Karpas-422 (cell line): ENCODE results near the gene GCFC2. TPM values are rescaled to one million over a fixed set of nuclear protein-coding genes. Genes with fewer than 3 reads are reported as not detected.
"Not testable (repeated sequence)": the region's sequence is repeated elsewhere in the genome, so short reads cannot be mapped to it uniquely, and the experiment has no call there.

Experiments used
- DNase-seq: peaks from one replicate; pipeline ENCODE4 v3.0.0-alpha.2; 2015
- H2AFZ ChIP-seq: fragments of 200-600 bp; sonication (generic); 2 replicates; pipeline ENCODE4 v1.6.1; 2014; ENCODE audit warnings: antibody characterized with exemption, low read length, mixed read lengths
- H3K27ac ChIP-seq: fragments of 200-600 bp; sonication (generic); 2 replicates; pipeline ENCODE4 v1.5.1; 2014; ENCODE audit warnings: mild to moderate bottlenecking, low read length, moderate library complexity
- H3K27me3 ChIP-seq: fragments of 200-600 bp; sonication (generic); 2 replicates; pipeline ENCODE4 v1.6.1; 2014; ENCODE audit warnings: low read length, mixed read lengths
- H3K36me3 ChIP-seq: fragments of 200-600 bp; sonication (generic); 2 replicates; pipeline ENCODE4 v1.6.1; 2014; ENCODE audit warnings: low read length, mixed read lengths; ENCODE audit not compliant: insufficient read depth
- H3K4me1 ChIP-seq: fragments of 200-600 bp; sonication (generic); 2 replicates; pipeline ENCODE4 v1.6.1; 2014; ENCODE audit warnings: mild to moderate bottlenecking, low read length, mixed read lengths
- H3K4me2 ChIP-seq: fragments of 200-600 bp; sonication (generic); 2 replicates; pipeline ENCODE4 v1.6.1; 2014; ENCODE audit warnings: low read length, low read depth, mild to moderate bottlenecking; ENCODE audit not compliant: poor library complexity, severe bottlenecking
- H3K4me3 ChIP-seq: fragments of 200-600 bp; sonication (generic); 2 replicates; pipeline ENCODE4 v1.5.1; 2014; ENCODE audit warnings: mild to moderate bottlenecking, antibody characterized with exemption, low read length, mixed read lengths
- H3K79me2 ChIP-seq: fragments of 200-600 bp; sonication (generic); 2 replicates; pipeline ENCODE4 v1.6.1; 2014; ENCODE audit warnings: mild to moderate bottlenecking, low read length, mixed read lengths
- H3K9ac ChIP-seq: fragments of 200-600 bp; sonication (generic); 2 replicates; pipeline ENCODE4 v1.6.0; 2014; ENCODE audit warnings: low read length
- H3K9me2 ChIP-seq: fragments of 200-600 bp; sonication (generic), shearing (Covaris generic); replicated peaks from 2 replicates; pipeline ENCODE4 v1.6.0; 2014; ENCODE audit warnings: mild to moderate bottlenecking, low read length, moderate library complexity; ENCODE audit not compliant: insufficient read depth
- H3K9me3 ChIP-seq: fragments of 300-700, 200-600 bp; sonication (generic); 2 replicates; pipeline ENCODE4 v1.6.1; 2014; ENCODE audit warnings: low read length, mixed read lengths
- H4K20me1 ChIP-seq: fragments of 200-600 bp; sonication (generic); 2 replicates; pipeline ENCODE4 v1.6.1; 2014; ENCODE audit warnings: mild to moderate bottlenecking, antibody characterized with exemption, low read length, low read depth; ENCODE audit not compliant: insufficient read depth
- total RNA-seq: library from RNA; depleted of rRNA; stranded (reverse); fragments of >200 nt; shearing (Covaris generic); gene quantifications from 2 replicates; pipeline ENCODE4 v1.2.3, GENCODE V29; 2014; ENCODE audit warnings: low replicate concordance

The GCFC2 gene
- total RNA-seq, 1 experiment from 2014 or later: 108 TPM

- DNase-seq: peak; percentile 75
- no peak overlapping the region for H3K4me3 ChIP-seq
- no peak overlapping the region for H2AFZ ChIP-seq
- no peak overlapping the region for H3K9ac ChIP-seq
- H3K36me3 ChIP-seq: peaks cover 71% of the 10 kb centered on the region
- peak overlapping the region; percentile 64 for H3K27ac ChIP-seq
- peak overlapping the region; percentile 29 for H3K4me2 ChIP-seq
- peaks cover 52% of the 10 kb centered on the region for H3K4me1 ChIP-seq
- peaks cover 67% of the 10 kb centered on the region for H3K79me2 ChIP-seq
- H3K9me3 ChIP-seq: no peaks in the 10 kb centered on the region
- no peaks in the 10 kb centered on the region for H3K9me2 ChIP-seq
- no peaks in the 10 kb centered on the region for H3K27me3 ChIP-seq
- H4K20me1 ChIP-seq: no peaks in the 10 kb centered on the region
These were observed 7.0 kb downstream of the GCFC2 start for GRCh38 chr2:75703589-75704287.

GRCh38 chr2:75702593-75702992, 8.1 kb downstream of the GCFC2 start:
- H3K9me2 ChIP-seq: no peaks in the 10 kb centered on the region
- no peak overlapping the region for H2AFZ ChIP-seq
- H3K9me3 ChIP-seq: no peaks in the 10 kb centered on the region
- no peak overlapping the region for H3K4me2 ChIP-seq
- peaks cover 42% of the 10 kb centered on the region for H3K4me1 ChIP-seq
- no peak overlapping the region for H3K4me3 ChIP-seq
- peaks cover 82% of the 10 kb centered on the region for H3K36me3 ChIP-seq
- H3K27me3 ChIP-seq: no peaks in the 10 kb centered on the region
- H4K20me1 ChIP-seq: no peaks in the 10 kb centered on the region
- H3K9ac ChIP-seq: no peak overlapping the region
- DNase-seq: no peak
- peaks cover 55% of the 10 kb centered on the region for H3K79me2 ChIP-seq
- no peak overlapping the region for H3K27ac ChIP-seq

GRCh38 chr2:75698918-75699317, 11.8 kb downstream of the GCFC2 start:
- no peak for DNase-seq
- Histone ChIP-seq H2AFZ (no peak overlapping the region), H3K27me3 (no peaks in the 10 kb centered on the region), H3K4me2 (no peak overlapping the region), H3K4me3 (no peak overlapping the region), H3K9me2 (no peaks in the 10 kb centered on the region), H3K27ac (no peak overlapping the region), H3K4me1 (peaks cover 12% of the 10 kb centered on the region), H3K9ac (no peak overlapping the region), H4K20me1 (no peaks in the 10 kb centered on the region), H3K9me3 (no peaks in the 10 kb centered on the region), H3K79me2 (peaks cover 24% of the 10 kb centered on the region), H3K36me3 (peaks cover 75% of the 10 kb centered on the region)

GRCh38 chr2:75688196-75688595, 22.5 kb downstream of the GCFC2 start:
- no peaks in the 10 kb centered on the region for H3K4me1 ChIP-seq
- peaks cover 20% of the 10 kb centered on the region for H3K79me2 ChIP-seq
- no peak overlapping the region for H3K9ac ChIP-seq
- no peak overlapping the region for H3K4me3 ChIP-seq
- no peaks in the 10 kb centered on the region for H4K20me1 ChIP-seq
- no peak overlapping the region for H3K4me2 ChIP-seq
- no peaks in the 10 kb centered on the region for H3K27me3 ChIP-seq
- H3K9me3 ChIP-seq: no peaks in the 10 kb centered on the region
- H3K9me2 ChIP-seq: no peaks in the 10 kb centered on the region
- peaks cover 58% of the 10 kb centered on the region for H3K36me3 ChIP-seq
- no peak for DNase-seq
- no peak overlapping the region for H2AFZ ChIP-seq
- H3K27ac ChIP-seq: no peak overlapping the region

- DNase-seq, H3K4me2 ChIP-seq: not testable (repeated sequence)
- H3K36me3 ChIP-seq: peaks cover 39% of the 10 kb centered on the region
These were observed 27.3 kb downstream of the GCFC2 start for GRCh38 chr2:75683430-75683829.

GRCh38 chr2:75680402-75680801, 30.3 kb downstream of the GCFC2 start:
- H3K9ac ChIP-seq: no peak overlapping the region
- H3K36me3 ChIP-seq: peaks cover 35% of the 10 kb centered on the region
- H3K79me2 ChIP-seq: peaks cover 23% of the 10 kb centered on the region
- H3K4me1 ChIP-seq: peaks cover 4% of the 10 kb centered on the region
- H3K27ac ChIP-seq: no peak overlapping the region
- H3K27me3 ChIP-seq: no peaks in the 10 kb centered on the region
- no peaks in the 10 kb centered on the region for H4K20me1 ChIP-seq
- H2AFZ ChIP-seq: no peak overlapping the region
- H3K9me2 ChIP-seq: no peaks in the 10 kb centered on the region
- H3K4me3 ChIP-seq: no peak overlapping the region
- no peaks in the 10 kb centered on the region for H3K9me3 ChIP-seq
- DNase-seq: no peak
- H3K4me2 ChIP-seq: no peak overlapping the region

More at GRCh38 chr2:75683430-75683829, 27.3 kb downstream of the GCFC2 start:
- not testable (repeated sequence) for H3K9ac ChIP-seq, H4K20me1 ChIP-seq, H3K4me1 ChIP-seq, H3K9me2 ChIP-seq, H2AFZ ChIP-seq, H3K4me3 ChIP-seq, H3K27me3 ChIP-seq, H3K27ac ChIP-seq, H3K9me3 ChIP-seq
- peaks cover 14% of the 10 kb centered on the region for H3K79me2 ChIP-seq

- Histone ChIP-seq H2AFZ (no peak overlapping the region), H3K4me3 (no peak overlapping the region), H3K9me3 (no peaks in the 10 kb centered on the region), H3K4me2 (no peak overlapping the region), H3K27ac (no peak overlapping the region), H3K79me2 (peaks cover 19% of the 10 kb centered on the region), H3K9me2 (no peaks in the 10 kb centered on the region), H3K4me1 (peaks cover 4% of the 10 kb centered on the region), H3K9ac (no peak overlapping the region), H3K27me3 (no peaks in the 10 kb centered on the region), H3K36me3 (peaks cover 34% of the 10 kb centered on the region), H4K20me1 (no peaks in the 10 kb centered on the region)
- no peak for DNase-seq
These were observed 31.2 kb downstream of the GCFC2 start for GRCh38 chr2:75679556-75679955.

GRCh38 chr2:75676464-75676863, 34.3 kb downstream of the GCFC2 start:
- Histone ChIP-seq H3K36me3 (peaks cover 48% of the 10 kb centered on the region), H3K9ac (no peak overlapping the region), H2AFZ (no peak overlapping the region), H4K20me1 (no peaks in the 10 kb centered on the region), H3K9me2 (no peaks in the 10 kb centered on the region), H3K4me2 (no peak overlapping the region), H3K4me3 (no peak overlapping the region), H3K27ac (no peak overlapping the region), H3K27me3 (no peaks in the 10 kb centered on the region), H3K9me3 (no peaks in the 10 kb centered on the region), H3K79me2 (peaks cover 24% of the 10 kb centered on the region), H3K4me1 (peaks cover 4% of the 10 kb centered on the region)
- no peak for DNase-seq
